Bronchial epithelial cell (primary cell): ENCODE results near the gene ZFP91. TPM values are rescaled to one million over a fixed set of nuclear protein-coding genes. Genes with fewer than 3 reads are reported as not detected.
"Not testable (repeated sequence)": the region's sequence is repeated elsewhere in the genome, so short reads cannot be mapped to it uniquely, and the experiment has no call there.

Experiments used
- DNase-seq: peaks from one replicate; pipeline ENCODE4 v3.0.0-alpha.2; 2010; ENCODE audit warnings: low read depth
- FAIRE-seq: peaks from 2 replicates; lab custom pipeline; 2011; peaks lifted over from hg19 to GRCh38; lab: Jason Lieb, UNC
- H3K27me3 ChIP-seq: 2 replicates; pipeline ENCODE4 v1.5.1; 2011; ENCODE audit warnings: low read length; ENCODE audit not compliant: control insufficient read depth, insufficient read depth
- H3K36me3 ChIP-seq: 2 replicates; pipeline ENCODE4 v1.5.1; 2011; ENCODE audit warnings: low read length; ENCODE audit not compliant: control insufficient read depth, insufficient read depth
- H3K4me3 ChIP-seq: 2 replicates; pipeline ENCODE4 v1.5.1; 2011; ENCODE audit warnings: mild to moderate bottlenecking, low read depth, low read length, control low read depth
- total RNA-seq: library from RNA; depleted of rRNA; stranded (reverse); fragments of >200 nt; gene quantifications from 2 replicates; pipeline ENCODE4 v1.2.1, GENCODE V29; 2014
- TF ChIP-seq, protein P1 (sequence below): IDR thresholded peaks from 2 replicates; pipeline ENCODE4 v1.5.1; 2011; ENCODE audit warnings: mild to moderate bottlenecking, moderate library complexity, low read length, control low read depth, inconsistent platforms; ENCODE audit not compliant: insufficient read depth, severe bottlenecking

The ZFP91 gene
- total RNA-seq, 1 donor from 2014 or later: 49.5 TPM

DNA sequence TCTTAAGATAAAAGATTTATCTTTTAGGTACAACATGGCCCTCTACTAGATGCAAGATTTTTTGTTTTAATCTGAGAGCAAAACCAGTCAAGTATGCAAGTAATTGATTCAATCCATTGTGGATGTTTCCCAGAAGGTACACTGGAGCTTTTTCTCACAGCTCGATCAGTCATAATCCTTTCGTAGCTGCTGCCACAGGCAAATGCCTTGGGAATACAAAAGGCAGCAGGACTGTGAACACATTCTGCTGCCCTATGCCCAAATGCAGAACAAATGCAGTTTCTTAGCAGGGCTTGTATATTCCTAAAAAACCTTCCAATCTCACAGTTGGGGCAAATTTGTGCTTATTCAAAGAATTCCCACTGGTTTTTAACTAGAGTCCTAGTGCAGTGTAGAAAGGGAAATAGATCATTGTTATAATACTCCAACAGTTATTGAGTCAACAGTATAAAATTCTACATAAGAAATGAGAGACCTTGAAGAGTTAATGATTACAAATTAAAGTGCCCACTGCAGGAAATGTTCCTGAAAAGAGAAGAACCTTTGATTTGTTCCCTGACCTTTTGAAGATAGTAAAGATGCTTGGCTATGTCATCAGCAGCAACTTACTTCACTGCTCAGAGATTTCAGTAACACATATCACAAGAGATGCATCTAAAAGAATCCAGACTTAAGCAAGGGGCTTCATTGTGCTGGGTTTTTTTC is 17.3 kb upstream of the ZFP91 start:
- no peak for FAIRE-seq
- Histone ChIP-seq H3K36me3 (no peaks in the 10 kb centered on the region), H3K27me3 (no peaks in the 10 kb centered on the region), H3K4me3 (no peak overlapping the region)
- TF ChIP-seq, protein P1, sequence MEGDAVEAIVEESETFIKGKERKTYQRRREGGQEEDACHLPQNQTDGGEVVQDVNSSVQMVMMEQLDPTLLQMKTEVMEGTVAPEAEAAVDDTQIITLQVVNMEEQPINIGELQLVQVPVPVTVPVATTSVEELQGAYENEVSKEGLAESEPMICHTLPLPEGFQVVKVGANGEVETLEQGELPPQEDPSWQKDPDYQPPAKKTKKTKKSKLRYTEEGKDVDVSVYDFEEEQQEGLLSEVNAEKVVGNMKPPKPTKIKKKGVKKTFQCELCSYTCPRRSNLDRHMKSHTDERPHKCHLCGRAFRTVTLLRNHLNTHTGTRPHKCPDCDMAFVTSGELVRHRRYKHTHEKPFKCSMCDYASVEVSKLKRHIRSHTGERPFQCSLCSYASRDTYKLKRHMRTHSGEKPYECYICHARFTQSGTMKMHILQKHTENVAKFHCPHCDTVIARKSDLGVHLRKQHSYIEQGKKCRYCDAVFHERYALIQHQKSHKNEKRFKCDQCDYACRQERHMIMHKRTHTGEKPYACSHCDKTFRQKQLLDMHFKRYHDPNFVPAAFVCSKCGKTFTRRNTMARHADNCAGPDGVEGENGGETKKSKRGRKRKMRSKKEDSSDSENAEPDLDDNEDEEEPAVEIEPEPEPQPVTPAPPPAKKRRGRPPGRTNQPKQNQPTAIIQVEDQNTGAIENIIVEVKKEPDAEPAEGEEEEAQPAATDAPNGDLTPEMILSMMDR: no peak
- DNase-seq: no peak

DNA sequence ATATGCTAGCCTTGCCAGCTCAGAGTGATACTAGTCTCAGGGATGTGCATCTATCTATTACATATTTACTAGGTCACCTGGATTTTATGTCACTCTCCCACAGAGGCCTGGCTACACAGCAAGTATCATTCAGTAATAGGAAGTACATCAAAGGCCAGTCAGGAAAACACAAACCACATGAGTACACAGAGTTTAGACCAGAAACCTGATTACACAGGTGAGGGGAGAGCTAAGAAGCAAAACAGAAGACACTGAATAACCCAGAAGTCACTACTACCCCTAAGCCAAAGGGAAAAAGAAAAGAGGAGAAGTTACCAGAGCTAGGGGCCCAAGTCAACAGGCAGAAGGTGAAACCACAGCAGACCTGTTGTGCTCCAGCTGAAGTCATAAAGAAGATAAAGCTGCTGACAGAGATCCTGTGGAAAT is 16.5 kb upstream of the ZFP91 start:
- Histone ChIP-seq H3K4me3 (no peak overlapping the region), H3K36me3 (no peaks in the 10 kb centered on the region), H3K27me3 (no peaks in the 10 kb centered on the region)
- TF ChIP-seq, protein P1: no peak
- FAIRE-seq (no peak), DNase-seq (no peak)

DNA sequence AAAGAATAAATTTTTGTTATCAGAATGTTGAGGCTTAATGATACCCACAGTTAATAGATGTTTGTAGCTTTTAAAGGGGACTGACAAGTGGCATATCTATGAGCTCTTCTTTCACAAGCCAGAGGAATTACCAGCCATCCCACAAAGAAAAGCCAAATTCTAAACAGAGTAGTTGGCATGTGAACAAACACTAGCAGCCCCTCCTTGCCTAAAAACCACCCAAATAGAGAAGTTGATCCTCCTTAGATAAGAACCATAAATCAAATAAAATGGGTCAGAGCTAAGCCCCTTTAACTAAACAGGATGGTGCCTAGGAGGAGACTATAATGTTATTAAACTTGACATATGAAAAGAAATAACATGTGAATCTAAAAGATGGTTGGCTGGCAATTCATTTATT is 14.6 kb upstream of the ZFP91 start:
- TF ChIP-seq, protein P1: no peak
- FAIRE-seq: no peak
- no peak for DNase-seq
- Histone ChIP-seq H3K36me3 (no peaks in the 10 kb centered on the region), H3K27me3 (no peaks in the 10 kb centered on the region), H3K4me3 (no peak overlapping the region)

DNA sequence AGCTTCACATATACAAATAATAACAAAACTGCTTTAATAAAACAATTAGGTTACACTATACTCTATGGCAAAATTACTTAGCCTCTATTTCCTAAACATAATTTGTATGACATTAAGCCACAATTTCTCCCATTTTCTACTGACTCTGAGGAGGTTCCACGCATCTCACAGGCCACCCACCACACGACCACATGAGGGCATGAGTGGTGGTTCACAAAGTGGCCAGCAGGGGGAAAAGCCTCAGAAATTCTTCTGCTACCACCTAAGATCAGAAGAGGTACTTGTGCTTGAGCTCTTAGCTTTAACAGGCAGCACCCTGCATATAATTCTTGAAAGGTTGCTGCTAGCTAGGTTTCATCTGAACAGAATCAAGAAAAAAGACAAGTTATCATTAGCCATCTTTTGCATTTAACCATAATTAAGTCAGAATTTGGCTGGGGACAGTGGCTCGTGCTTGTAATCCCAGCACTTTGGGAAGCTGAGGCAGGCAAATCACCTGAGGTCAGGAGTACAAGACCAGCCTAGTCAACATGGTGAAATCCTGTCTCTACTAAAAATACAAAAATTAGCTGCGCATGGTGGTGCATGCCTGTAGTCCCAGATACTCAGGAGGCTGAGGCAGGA is 10.9 kb upstream of the ZFP91 start:
- FAIRE-seq: no peak
- TF ChIP-seq, protein P1: peak; percentile 73
- Histone ChIP-seq H3K27me3 (no peaks in the 10 kb centered on the region), H3K36me3 (no peaks in the 10 kb centered on the region), H3K4me3 (no peak overlapping the region)
- peak; percentile 61 for DNase-seq

DNA sequence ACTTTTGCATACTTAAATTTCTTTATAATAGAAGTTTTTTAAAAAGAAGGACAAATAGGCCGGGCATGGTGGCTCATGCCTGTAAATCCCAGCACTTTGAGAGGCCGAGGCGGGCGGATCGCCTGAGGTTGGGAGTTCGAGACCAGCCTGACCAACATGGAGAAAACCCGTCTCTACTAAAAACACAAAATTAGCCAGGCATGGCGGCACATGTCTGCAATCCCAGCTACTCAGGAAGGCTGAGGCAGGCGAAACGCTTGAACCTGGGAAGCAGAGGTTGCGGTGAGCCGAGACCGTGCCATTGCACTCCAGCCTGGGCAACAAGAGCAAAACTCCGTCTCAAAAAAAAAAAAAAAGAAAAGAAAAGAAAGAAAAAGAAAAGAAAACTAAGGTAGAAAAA is 6.0 kb upstream of the ZFP91 start:
- H3K4me3 ChIP-seq, DNase-seq, H3K36me3 ChIP-seq, FAIRE-seq, H3K27me3 ChIP-seq: not testable (repeated sequence)

DNA sequence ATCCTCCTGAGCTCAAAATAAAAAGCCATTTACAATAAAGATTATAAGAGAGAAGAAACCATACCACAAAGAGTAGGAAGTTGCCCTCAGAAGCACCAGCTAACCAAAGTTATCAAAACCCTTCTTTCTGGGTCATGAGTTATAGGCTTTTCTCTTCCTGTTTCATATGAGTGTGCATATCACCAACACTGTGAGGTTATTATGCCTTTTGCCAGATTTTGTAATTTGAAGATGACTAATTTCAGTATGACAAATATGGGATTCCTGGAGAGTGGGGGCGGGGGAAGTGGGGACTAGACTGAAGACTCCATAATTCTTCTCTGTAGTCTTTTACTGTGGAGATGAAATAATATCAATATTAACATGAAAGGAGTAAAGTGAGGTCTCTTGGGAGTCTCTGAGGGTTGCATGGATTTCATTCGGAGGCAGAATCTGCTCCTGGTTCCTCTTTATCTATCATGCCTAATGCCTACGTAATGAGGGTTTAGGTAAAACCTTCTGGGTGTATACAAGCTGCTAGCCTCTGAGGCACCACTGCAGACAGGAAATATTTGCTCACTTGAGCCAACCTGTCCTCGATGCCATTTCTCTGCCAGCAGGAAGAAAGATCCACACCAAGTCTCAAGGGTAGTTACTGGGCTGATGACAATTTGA is 5.3 kb upstream of the ZFP91 start:
- Histone ChIP-seq H3K36me3 (no peaks in the 10 kb centered on the region), H3K4me3 (peak overlapping the region; percentile 19), H3K27me3 (no peaks in the 10 kb centered on the region)
- peak; percentile 93 for DNase-seq
- FAIRE-seq: no peak
- TF ChIP-seq, protein P1: no peak
